Fibroblast of mammary gland (primary cell): ENCODE data around the gene JAK3.

Source experiments
- DNase-seq: peaks from one replicate; pipeline ENCODE4 v3.0.0-alpha.2; 2010; ENCODE audit warnings: low read depth
- H3K4me3 ChIP-seq: 2 replicates; pipeline ENCODE4 v1.5.1; 2011; ENCODE audit warnings: low read depth, mild to moderate bottlenecking, low read length, moderate library complexity; ENCODE audit not compliant: control insufficient read depth
- CTCF ChIP-seq: conservative IDR thresholded peaks from 2 replicates; pipeline ENCODE4 v1.5.1; 2011; ENCODE audit warnings: low read depth, low read length, inconsistent platforms; ENCODE audit not compliant: control insufficient read depth, insufficient read depth

The JAK3 gene

DNA sequence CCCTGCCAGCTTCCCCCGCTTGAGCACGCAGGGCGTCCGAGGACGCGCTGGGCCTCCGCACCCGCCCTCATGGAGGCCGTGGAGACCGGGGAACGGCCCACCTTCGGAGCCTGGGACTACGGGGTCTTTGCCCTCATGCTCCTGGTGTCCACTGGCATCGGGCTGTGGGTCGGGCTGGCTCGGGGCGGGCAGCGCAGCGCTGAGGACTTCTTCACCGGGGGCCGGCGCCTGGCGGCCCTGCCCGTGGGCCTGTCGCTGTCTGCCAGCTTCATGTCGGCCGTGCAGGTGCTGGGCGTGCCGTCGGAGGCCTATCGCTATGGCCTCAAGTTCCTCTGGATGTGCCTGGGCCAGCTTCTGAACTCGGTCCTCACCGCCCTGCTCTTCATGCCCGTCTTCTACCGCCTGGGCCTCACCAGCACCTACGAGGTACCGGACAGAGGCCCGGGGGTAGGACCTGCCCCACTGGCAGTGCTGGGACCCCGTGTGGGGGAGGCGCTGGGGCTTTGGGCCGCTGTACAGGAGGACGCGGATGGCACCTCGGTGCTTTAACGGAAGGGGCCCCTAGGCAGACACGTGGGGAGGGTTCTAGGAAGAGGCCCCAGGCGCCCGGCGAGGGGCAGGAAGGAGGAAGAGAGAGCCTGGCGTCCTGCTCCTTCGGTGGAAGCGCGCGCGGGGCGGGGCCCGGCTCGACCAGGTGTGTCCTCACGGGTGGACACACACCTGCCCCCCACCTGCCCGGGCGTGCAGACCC, 24.6 kb upstream of the JAK3 start:
- DNase-seq = no peak
- no peak for TF ChIP-seq CTCF
- H3K4me3 ChIP-seq = no peak overlapping the region

- no peak within 1 kb of the TSS for H3K4me3 ChIP-seq
- DNase-seq = no peak
- TF ChIP-seq CTCF = no peak
These were observed 24.1 kb upstream of the JAK3 start, which contains the start of gene SLC5A5 for GRCh38 chr19:17871878-17872250. SLC5A5 (plus strand) TSS chr19:17871945; CDS start chr19:17872320, 375 bp downstream.

GRCh38 chr19:17871032-17871877, 23.5 kb upstream of the JAK3 start:
- DNase-seq = no peak

DNA sequence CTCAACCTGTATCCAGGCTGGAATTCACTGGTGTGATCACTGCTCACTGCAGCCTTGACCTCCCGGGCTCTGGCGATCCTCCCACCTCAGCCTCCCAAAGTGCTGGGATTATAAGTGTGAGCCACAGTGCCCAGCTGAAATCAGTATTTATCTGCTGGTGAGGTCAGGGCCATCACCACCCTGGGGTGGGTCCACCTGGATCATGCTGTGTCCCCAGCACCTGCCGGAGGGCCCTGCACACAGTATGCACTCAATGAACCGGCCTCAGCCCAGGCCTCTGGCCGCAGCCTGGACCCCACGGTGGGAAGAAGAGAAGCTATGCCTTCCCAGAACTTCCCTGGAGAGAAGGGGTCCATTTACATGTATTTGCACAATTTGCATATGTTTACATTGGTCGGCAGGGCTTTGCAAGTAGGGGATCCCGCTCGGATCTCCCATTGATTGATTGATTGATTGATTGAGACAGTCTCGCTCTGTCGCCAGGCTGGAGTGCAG, 21.4 kb upstream of the JAK3 start:
- no peak overlapping the region for H3K4me3 ChIP-seq
- no peak for DNase-seq
- TF ChIP-seq CTCF = no peak

More at GRCh38 chr19:17871032-17871877, 23.5 kb upstream of the JAK3 start:
- TF ChIP-seq CTCF = no peak
- no peak overlapping the region for H3K4me3 ChIP-seq

- no peak overlapping the region for H3K4me3 ChIP-seq
- no peak for TF ChIP-seq CTCF
- no peak for DNase-seq
These were observed 20.9 kb upstream of the JAK3 start for GRCh38 chr19:17868669-17869068.

GRCh38 chr19:17866964-17867486, 19.2 kb upstream of the JAK3 start:
- no peak overlapping the region for H3K4me3 ChIP-seq
- DNase-seq = no peak
- no peak for TF ChIP-seq CTCF
